DLD1 (cell line): ENCODE results near the gene FAAH.

ENCODE experiments used
- in situ Hi-C: cut with HindIII; loops from 2 replicates; pipeline ENCODE4 v1.10.0; 2017; ENCODE audit warnings: low sequenced_read_pairs

FAAH gene

DNA sequence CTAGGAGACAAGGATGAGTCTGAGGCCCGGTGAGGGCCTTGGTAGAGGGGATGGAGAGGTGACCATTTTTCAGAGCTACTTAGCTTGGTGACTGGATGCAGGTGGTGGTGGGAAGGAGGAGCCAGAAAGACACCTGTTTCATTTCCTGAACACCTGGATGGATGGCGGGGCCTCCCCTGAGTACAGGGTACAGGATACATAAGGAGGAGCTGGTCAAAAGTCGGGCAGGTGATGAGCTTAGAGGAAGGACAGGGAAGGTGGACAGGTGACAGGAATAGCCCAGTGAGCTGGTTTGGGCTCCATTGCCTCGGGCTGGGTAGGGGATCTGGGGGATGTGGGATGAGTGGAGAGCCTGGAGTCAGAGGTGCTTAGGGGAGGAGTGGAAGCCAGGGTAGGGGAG lies 6.3 kb downstream of the FAAH start:
- in situ Hi-C loops: no loop called here

DNA sequence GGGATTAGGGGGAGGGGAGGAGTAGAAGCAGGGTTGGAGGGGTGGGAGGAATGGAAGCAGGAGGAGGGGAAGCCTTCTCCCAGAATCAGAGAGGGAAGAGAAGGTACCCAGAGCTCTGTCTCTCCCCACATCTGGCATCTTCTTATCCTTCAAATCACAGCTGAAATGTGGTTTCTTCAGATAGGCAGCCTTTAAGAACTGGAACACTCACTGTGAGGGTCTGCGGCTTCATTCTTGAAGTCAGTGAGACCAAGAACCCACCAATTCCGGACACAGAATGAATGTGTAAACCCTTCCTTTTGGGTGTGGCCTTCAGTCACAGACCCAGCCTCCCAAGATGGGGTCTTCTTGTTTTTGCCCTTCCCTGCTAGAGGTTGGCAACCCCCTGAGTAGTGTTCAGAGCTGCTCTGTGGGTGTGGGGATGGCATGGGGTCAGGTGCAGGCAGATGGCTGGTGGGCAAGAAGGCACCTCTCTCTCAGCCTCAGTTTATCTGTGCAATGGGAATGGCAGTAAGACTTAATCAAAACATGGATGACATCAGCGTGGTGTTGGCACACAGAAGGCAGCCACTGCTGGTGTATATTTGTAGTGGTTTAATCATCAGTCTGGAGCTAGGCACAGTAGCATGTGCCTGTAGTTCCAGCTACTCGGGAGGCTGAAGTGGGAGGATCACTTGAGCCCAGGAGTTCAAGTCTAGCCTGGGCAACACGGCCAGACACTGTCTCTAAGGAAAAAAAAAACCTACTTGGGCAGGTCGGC lies 7.2 kb downstream of the FAAH start:
- in situ Hi-C loops: no loop called here

DNA sequence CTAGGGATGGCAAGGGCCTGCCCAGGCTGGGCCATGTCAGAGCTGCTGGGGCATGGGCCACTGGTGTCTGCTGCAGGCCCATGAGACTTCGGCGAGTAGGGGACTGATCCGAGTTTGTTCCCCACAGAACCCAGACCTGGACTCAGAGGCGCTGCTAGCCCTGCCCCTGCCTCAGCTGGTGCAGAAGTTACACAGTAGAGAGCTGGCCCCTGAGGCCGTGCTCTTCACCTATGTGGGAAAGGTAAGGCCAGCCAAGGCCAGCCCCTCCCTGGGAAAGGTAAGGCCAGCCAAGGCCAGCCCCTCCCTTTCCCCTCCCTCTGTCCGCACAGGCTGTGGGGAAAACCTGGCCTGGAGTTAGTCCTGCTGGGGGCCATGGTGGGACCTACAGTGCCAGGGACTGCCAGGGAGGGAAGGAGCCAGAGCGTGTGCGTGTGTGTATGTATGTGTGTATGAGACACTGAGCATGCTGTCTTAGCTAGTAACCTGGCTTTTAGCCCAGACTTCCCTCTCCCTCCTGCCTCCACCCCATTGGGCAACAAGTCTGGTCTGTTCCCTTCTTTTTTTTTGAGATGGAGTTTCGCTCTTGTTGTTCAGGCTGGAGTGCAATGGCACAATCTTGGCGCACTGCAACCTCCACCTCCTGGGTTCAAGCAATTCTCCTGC lies 8.0 kb downstream of the FAAH start:
- in situ Hi-C loops: no loop called here

DNA sequence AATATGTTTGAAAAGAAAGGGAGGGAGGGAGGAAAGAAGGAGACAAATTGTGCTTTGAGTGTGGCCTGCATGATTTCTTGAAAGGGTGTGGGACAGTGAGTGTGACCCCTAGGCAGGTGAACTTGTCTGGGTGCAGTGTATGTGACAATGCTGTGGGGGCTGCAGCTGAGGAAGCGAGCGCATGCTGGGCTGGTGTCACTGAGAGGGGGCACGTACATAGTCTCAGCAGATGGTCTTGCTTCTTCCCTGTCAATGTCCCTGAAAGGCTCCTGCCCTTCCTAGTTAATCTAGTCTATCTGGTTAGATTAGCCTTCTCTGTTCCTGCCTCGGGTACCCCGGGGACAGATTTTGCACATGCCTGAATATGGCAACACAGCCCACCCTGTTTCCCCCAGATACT lies 9.8 kb downstream of the FAAH start:
- in situ Hi-C loops: no loop called here

GRCh38 chr1:46404482-46405196 lies 10.5 kb downstream of the FAAH start:
- in situ Hi-C loops: no loop called here

DNA sequence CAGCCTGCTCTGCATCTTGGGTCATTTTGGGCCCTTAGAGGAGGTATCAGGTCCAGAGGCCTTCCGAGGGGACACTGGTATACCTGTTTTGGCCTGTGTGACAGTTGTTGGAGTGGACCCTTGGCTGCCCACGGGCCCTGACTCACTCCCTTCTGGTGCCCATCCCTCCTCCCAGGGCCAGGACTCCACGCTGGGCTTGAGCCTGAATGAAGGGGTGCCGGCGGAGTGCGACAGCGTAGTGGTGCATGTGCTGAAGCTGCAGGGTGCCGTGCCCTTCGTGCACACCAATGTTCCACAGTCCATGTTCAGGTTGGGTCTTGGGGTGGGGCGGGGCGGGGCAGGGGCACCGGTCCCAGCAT lies 11.1 kb downstream of the FAAH start:
- in situ Hi-C loops: no loop called here

DNA sequence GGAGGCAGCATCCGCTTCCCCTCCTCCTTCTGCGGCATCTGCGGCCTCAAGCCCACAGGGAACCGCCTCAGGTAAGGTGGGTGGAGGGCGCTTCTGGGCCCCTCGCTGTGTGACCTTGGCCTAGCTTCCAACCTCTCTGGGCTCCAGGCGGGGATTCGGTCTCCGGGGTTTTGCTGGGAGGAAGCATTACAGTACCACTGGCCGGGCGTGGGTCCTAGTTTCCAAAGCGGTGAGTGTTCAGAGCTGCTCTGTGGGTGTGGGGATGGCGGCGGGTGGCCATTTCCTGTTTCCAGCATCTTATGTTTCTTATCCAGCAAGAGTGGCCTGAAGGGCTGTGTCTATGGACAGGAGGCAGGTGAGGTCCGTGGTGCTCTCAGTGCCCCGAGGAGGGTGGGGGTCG lies 11.6 kb downstream of the FAAH start:
- in situ Hi-C loops: no loop called here

DNA sequence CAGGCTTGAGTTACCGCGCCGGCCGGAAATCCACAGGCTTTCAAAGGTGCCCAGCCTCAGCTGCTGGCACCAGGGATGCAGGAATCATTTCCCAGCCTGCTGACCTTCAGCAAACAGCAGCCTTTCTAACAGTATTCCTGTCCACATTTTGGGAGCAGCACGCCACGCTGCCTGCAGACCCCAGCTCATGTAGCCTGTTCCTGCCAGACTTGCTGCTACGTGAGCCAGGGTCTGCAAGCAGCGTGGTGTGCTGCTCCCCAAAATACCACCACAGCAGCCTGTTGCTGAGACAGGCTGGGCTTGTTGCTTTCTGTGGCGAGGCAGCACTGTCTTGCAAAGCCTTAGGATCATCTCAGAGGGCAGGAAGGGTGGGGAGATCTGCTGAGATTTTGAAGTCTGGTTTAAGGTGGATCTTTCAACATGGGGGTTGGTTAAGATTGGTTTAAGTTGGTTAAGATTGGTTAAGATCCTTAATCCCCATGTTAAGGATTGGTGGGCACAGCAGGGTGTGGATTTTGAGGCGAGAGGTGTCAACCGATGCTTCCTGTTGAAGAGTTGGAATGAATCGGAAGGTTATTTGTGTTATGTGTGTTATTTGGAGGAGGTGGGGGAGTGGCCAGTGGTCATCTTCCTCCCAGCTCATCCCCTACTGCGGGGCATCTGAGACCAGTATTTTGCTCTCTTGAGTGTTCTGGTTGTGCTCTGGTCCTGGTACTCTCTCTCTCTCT lies 12.9 kb downstream of the FAAH start:
- in situ Hi-C loops: no loop called here

GRCh38 chr1:46407636-46408035 lies 13.5 kb downstream of the FAAH start:
- in situ Hi-C loops: no loop called here

GRCh38 chr1:46408356-46409062 lies 14.4 kb downstream of the FAAH start:
- in situ Hi-C loops: no loop called here

DNA sequence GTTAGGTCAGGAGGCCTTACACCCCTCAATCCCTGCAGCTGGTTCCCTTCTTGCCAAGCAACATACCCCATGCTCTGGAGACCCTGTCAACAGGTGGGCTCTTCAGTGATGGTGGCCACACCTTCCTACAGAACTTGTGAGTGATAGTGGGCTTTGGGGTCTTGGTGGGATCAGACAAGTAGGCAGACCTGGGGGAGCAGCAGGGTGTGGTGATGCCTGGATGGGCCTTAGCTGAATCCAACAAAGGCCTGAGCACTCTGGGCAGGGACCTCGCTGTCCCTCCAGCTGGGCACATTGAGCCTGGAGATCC lies 14.9 kb downstream of the FAAH start:
- in situ Hi-C loops: no loop called here

- in situ Hi-C loops: no loop called here
Measured at GRCh38 chr1:46410156-46411009, 16.3 kb downstream of the FAAH start.

GRCh38 chr1:46411010-46411405 lies 16.9 kb downstream of the FAAH start:
- in situ Hi-C loops: no loop called here

DNA sequence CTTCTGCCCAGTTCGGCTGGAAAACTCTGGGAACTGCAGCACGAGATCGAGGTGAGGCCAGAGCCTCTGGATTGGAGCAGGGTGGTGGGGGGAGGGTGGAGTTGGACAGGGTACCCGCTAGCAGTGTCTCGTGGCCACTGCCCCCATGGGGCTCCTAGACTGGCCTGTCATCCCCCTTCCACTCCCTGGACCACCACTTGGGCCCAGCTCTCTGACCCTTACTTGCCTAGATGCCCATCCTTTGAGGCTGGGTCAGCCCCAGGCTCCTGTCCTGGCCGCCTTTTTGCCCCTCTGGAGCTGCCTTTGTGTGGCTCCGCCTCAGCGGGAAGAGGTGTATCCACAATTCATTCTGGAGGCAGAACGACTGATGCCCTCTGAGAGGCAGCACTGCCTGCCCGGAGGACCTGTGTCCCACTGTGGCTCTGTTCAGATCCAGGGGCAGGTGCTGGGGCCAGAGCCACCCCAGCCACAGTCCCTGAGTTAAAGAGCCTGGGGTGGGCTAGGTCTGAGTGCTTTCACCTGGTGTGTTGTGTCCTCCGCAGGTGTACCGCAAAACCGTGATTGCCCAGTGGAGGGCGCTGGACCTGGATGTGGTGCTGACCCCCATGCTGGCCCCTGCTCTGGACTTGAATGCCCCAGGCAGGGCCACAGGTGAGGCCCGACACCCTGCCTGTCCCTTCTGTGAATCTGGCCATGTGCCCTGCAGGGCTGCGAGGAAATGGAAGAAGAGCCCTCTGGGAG lies 17.7 kb downstream of the FAAH start:
- in situ Hi-C loops: no loop called here

GRCh38 chr1:46412893-46413595 lies 18.9 kb downstream of the FAAH start:
- in situ Hi-C loops: no loop called here

- in situ Hi-C loops: no loop called here
Measured at GRCh38 chr1:46413596-46413985, 19.5 kb downstream of the FAAH start.

DNA sequence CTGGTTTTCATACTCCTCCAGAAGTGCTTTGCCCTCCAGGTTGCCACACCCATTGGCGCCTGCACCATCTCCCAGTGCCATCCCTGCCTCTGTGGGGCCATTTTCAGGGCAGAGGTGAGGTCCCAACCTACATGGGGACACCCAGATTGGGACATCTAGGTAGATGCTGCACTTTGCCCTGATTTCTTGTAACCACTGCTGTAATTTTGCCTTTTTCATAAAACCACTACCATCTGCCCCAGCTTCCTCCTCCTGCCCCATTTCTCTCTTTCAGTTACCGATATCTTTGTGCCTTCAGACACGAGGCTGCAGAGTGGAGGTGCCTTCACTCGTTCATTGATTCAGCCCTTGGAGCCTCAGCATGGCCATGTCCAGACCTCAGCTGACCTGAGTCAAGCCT lies 21.4 kb downstream of the FAAH start:
- in situ Hi-C loops: no loop called here

DNA sequence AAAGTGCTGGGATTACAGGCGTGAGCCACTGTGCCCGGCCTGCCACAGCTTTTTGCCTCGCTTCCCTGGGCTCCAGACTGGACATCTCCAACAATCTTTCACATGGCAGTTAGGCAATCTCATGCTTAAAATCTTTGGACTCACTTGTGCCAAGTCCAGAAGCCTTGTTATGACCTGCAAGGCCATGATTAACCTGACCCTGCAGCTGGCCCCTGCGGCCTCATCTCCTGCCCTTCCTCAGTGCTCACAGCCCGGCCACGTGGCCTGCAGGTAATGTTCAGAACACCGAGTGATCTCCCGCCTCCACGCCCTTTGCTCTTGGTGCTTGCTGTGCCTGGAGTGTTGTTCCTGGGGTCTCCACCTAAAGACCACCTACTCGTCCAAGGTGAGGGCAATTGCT lies 24.9 kb downstream of the FAAH start:
- in situ Hi-C loops: no loop called here

DNA sequence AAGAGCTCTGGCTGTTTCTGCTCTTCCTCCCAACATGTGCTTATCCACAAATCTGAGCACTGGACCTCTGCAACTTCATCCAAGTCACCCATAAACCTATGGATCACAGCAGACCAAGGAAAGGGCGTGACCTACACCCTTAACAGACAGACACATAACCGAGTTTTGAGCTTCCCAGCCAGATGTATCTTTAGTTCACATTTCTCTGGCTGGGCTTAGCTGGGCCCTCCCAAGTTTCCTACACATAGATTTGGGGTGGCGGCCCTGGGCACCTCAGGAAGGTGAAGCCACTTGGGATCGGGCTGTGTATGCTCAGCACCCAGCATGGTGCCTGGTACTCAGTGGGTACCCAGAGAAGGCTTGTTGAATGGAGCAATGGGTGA lies 26.4 kb downstream of the FAAH start:
- in situ Hi-C loops: no loop called here
